DOHH2 (cell line): ENCODE measurements around the gene ARL8B.

Experiments used
- H3F3A ChIP-seq: fragments of 200-600 bp; sonication (generic), shearing (Covaris generic); 2 replicates; pipeline ENCODE4 v1.6.0; 2016; ENCODE audit warnings: antibody characterized with exemption, mild to moderate bottlenecking; ENCODE audit not compliant: control insufficient read depth, insufficient read depth
- H3K27ac ChIP-seq: fragments of 200-600 bp; sonication (generic); 2 replicates; pipeline ENCODE4 v1.5.1; 2014; ENCODE audit warnings: low read depth, mild to moderate bottlenecking, low read length, moderate library complexity
- H3K27me3 ChIP-seq: fragments of 200-600 bp; sonication (generic); 2 replicates; pipeline ENCODE4 v1.6.1; 2014; ENCODE audit warnings: mild to moderate bottlenecking, low read length, mixed read lengths; ENCODE audit not compliant: control insufficient read depth
- H3K36me3 ChIP-seq: fragments of 200-600 bp; sonication (generic); 2 replicates; pipeline ENCODE4 v1.6.1; 2014; ENCODE audit warnings: mild to moderate bottlenecking, low read length, moderate library complexity, mixed read lengths; ENCODE audit not compliant: control insufficient read depth
- H3K4me1 ChIP-seq: fragments of 200-600 bp; sonication (generic); 2 replicates; pipeline ENCODE4 v1.6.1; 2014; ENCODE audit warnings: mild to moderate bottlenecking, low read length, mixed read lengths; ENCODE audit not compliant: control insufficient read depth
- H3K4me2 ChIP-seq: fragments of 200-600 bp; sonication (generic); 2 replicates; pipeline ENCODE4 v1.6.0; 2014; ENCODE audit warnings: mild to moderate bottlenecking, low read length, moderate library complexity
- H3K4me3 ChIP-seq: fragments of 200-600 bp; sonication (generic); 2 replicates; pipeline ENCODE4 v1.5.1; 2014; ENCODE audit warnings: mild to moderate bottlenecking, low read length, mixed read lengths
- H3K79me2 ChIP-seq: fragments of 200-600 bp; sonication (generic); 2 replicates; pipeline ENCODE4 v1.6.1; 2014; ENCODE audit warnings: mild to moderate bottlenecking, low read length, mixed read lengths; ENCODE audit not compliant: control insufficient read depth
- H3K9me2 ChIP-seq: fragments of 200-600 bp; sonication (generic); replicated peaks from 2 replicates; pipeline ENCODE4 v1.6.1; 2014; ENCODE audit warnings: mild to moderate bottlenecking, low read length, mixed read lengths; ENCODE audit not compliant: control insufficient read depth
- H3K9me3 ChIP-seq: fragments of 200-600 bp; sonication (generic); 2 replicates; pipeline ENCODE4 v1.6.1; 2014; ENCODE audit warnings: antibody characterized with exemption, low read length, mixed read lengths; ENCODE audit not compliant: control insufficient read depth, insufficient read depth
- H4K20me1 ChIP-seq: fragments of 200-600 bp; sonication (generic); 2 replicates; pipeline ENCODE4 v1.6.0; 2014; ENCODE audit warnings: low read depth, mild to moderate bottlenecking, antibody characterized with exemption, low read length, moderate library complexity; ENCODE audit not compliant: control insufficient read depth, insufficient read depth
- EZH2phosphoT487 ChIP-seq: fragments of 200-600 bp; sonication (generic); IDR thresholded peaks from 2 replicates; pipeline ENCODE4 v1.6.1; 2017; ENCODE audit warnings: borderline replicate concordance, mild to moderate bottlenecking, antibody characterized with exemption, low read length, moderate library complexity, mixed read lengths
- TF ChIP-seq, protein P1 (sequence below): fragments of 200-600 bp; sonication (generic); IDR thresholded peaks from one replicate; pipeline ENCODE4 v1.5.1; 2014; ENCODE audit warnings: antibody characterized with exemption, mild to moderate bottlenecking, low read depth, low read length; ENCODE audit not compliant: poor library complexity, severe bottlenecking

ARL8B gene

DNA sequence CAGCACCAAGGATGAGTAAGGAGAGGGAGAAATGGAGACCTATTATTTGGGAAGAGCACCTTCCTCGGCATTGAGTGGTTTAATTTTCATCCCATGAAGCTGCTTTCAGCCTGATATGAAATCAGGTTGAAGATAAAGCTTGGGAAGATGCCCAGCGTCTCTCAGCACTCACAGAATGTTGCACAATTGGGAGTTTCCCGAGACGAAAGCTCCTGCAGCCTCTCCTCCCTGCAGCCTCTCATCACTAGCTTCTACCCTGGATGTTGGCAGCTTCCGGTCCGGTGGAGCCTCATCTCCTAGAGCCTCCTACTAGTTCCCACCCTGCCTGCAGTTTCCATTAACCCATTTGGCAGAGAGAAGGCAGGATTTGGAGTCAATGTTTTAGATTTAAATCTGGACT lies 105.7 kb downstream of the ARL8B start:
- peaks cover 9% of the 10 kb centered on the region; the same call in 1 of the 2 replicates for H3F3A ChIP-seq
- no peaks in the 10 kb centered on the region for H3K36me3 ChIP-seq
- H3K27ac ChIP-seq = no peak overlapping the region
- TF ChIP-seq, protein P1, sequence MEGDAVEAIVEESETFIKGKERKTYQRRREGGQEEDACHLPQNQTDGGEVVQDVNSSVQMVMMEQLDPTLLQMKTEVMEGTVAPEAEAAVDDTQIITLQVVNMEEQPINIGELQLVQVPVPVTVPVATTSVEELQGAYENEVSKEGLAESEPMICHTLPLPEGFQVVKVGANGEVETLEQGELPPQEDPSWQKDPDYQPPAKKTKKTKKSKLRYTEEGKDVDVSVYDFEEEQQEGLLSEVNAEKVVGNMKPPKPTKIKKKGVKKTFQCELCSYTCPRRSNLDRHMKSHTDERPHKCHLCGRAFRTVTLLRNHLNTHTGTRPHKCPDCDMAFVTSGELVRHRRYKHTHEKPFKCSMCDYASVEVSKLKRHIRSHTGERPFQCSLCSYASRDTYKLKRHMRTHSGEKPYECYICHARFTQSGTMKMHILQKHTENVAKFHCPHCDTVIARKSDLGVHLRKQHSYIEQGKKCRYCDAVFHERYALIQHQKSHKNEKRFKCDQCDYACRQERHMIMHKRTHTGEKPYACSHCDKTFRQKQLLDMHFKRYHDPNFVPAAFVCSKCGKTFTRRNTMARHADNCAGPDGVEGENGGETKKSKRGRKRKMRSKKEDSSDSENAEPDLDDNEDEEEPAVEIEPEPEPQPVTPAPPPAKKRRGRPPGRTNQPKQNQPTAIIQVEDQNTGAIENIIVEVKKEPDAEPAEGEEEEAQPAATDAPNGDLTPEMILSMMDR = no peak
- TF ChIP-seq EZH2phosphoT487 = no peak
- H3K4me1 ChIP-seq = peaks cover 23% of the 10 kb centered on the region
- H3K4me3 ChIP-seq = no peak overlapping the region
- no peaks in the 10 kb centered on the region for H3K79me2 ChIP-seq
- H3K9me3 ChIP-seq = no peaks in the 10 kb centered on the region
- no peak overlapping the region for H3K4me2 ChIP-seq
- no peaks in the 10 kb centered on the region for H3K27me3 ChIP-seq
- H3K9me2 ChIP-seq = no peaks in the 10 kb centered on the region
- no peaks in the 10 kb centered on the region for H4K20me1 ChIP-seq

DNA sequence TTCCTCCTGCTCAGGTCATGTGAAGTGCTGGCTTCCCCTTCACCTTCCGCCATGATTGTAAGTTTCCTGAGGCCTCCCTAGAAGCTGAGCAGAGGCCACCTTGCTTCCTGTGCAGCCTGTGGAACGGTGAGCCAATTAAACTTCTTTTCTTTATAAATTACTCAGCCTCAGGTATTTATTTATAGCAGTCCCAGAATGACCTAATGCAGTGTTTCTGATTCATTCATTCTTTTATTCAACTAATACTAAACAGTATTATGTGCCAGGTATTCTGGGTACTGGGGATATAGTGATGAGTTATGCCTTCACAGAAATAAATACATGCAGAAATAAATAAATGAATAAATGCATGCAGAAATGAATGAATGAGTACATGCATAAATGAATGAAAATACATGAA lies 107.3 kb downstream of the ARL8B start:
- Histone ChIP-seq H3K4me1 (peaks cover 23% of the 10 kb centered on the region), H3F3A (peaks cover 7% of the 10 kb centered on the region; the same call in 1 of the 2 replicates), H3K79me2 (no peaks in the 10 kb centered on the region), H3K9me3 (no peaks in the 10 kb centered on the region), H3K36me3 (no peaks in the 10 kb centered on the region), H3K4me3 (no peak overlapping the region), H3K27me3 (no peaks in the 10 kb centered on the region), H3K4me2 (no peak overlapping the region), H3K27ac (no peak overlapping the region), H3K9me2 (no peaks in the 10 kb centered on the region), H4K20me1 (no peaks in the 10 kb centered on the region)
- TF ChIP-seq, protein P1 = no peak
- TF ChIP-seq EZH2phosphoT487 = no peak
